Parathyroid adenoma (tissue), 2 donors: ENCODE data around the gene TMEM108.

Source experiments
- H2AFZ ChIP-seq: fragments of 300-600 bp; sonication (generic); one replicate; pipeline ENCODE4 v1.7.0; 2017; ENCODE audit warnings: antibody characterized with exemption, mild to moderate bottlenecking
- H3K27ac ChIP-seq: fragments of 300-600 bp; sonication (generic); one replicate; pipeline ENCODE4 v1.7.0; 2017
- H3K27me3 ChIP-seq: fragments of 300-600 bp; sonication (generic); one replicate; pipeline ENCODE4 v1.7.0; 2017; ENCODE audit warnings: low read length; ENCODE audit not compliant: control insufficient read depth, insufficient read depth
- H3K36me3 ChIP-seq: fragments of 300-600 bp; sonication (generic); one replicate; pipeline ENCODE4 v1.7.0; 2017; ENCODE audit warnings: low read length; ENCODE audit not compliant: control insufficient read depth, insufficient read depth
- H3K4me1 ChIP-seq: fragments of 300-600 bp; sonication (generic); one replicate; pipeline ENCODE4 v1.7.0; 2017; ENCODE audit warnings: control low read depth
- H3K4me2 ChIP-seq: fragments of 300-600 bp; sonication (generic); one replicate; pipeline ENCODE4 v1.7.0; 2017; ENCODE audit warnings: low read length
- H3K4me3 ChIP-seq: fragments of 300-600 bp; sonication (generic); one replicate; pipeline ENCODE4 v1.7.0; 2017; ENCODE audit warnings: low read depth, low read length
- H3K79me2 ChIP-seq: fragments of 300-600 bp; sonication (generic); one replicate; pipeline ENCODE4 v1.7.0; 2017; ENCODE audit warnings: control low read depth
- H3K9ac ChIP-seq: fragments of 300-600 bp; sonication (generic); one replicate; pipeline ENCODE4 v1.7.0; 2017; ENCODE audit warnings: mild to moderate bottlenecking
- H3K9me3 ChIP-seq: fragments of 300-600 bp; sonication (generic); one replicate; pipeline ENCODE4 v1.7.0; 2017; ENCODE audit warnings: low read length; ENCODE audit not compliant: control insufficient read depth
- CTCF ChIP-seq: fragments of 300-600 bp; sonication (generic); IDR thresholded peaks from one replicate; pipeline ENCODE4 v1.7.0; 2017; ENCODE audit warnings: antibody characterized with exemption, mild to moderate bottlenecking
- donor health status: primary hyperparathyroidism.

TMEM108 gene

DNA sequence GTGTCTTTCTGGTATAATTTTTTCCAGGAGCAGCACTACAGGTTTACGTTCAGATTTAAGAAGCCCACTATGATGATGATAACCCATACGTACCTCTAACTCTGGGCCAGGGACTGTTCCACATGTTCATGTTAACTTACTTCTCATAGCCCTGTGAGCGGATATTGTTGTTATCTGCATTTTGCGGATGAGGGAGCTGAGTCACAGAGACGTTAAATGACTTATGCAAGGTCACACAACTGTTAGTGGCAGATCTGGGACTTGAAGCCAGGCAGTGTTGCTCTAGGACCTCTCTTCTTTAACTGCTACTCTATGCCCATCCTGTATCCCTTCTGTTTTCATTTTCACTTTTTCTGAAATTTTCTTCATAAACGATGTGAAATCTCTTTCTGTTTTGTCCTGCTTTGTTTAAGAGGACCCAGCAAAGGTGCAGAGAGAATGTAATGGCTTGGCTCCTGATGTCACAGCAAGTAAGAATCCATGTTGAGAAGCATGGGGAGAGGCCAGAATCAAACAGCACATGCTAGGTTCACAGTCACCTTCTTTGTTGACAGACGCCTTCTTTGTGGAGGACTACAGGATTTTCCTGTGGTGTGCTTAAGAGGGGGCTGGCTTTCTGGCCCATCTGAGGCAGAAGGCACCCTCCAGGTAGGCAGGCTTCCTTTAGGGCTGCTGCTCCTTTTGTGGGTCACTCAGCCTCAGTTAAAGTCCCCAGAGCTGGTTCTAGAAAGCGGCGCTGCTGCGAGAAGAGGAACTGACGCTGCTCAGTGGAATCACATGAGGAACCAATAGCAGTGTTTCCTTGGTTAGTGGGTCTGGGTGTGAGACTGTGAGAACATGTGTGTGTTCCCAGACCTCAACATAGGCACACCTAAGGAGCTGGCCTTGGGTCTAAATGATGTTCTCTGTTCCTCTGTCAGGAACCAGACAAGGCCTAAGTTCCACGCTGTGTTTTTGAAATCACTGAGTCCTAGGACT, 121.6 kb downstream of the TMEM108 start:
- no peaks in the 10 kb centered on the region for H3K9me3 ChIP-seq
- H3K4me1 ChIP-seq, result no peaks in the 10 kb centered on the region
- H3K9ac ChIP-seq, result no peak overlapping the region
- no peak overlapping the region for H3K4me2 ChIP-seq
- H2AFZ ChIP-seq, result no peak overlapping the region
- TF ChIP-seq CTCF, result no peak
- no peak overlapping the region for H3K4me3 ChIP-seq
- H3K27me3 ChIP-seq, result no peaks in the 10 kb centered on the region
- no peaks in the 10 kb centered on the region for H3K79me2 ChIP-seq
- no peaks in the 10 kb centered on the region for H3K36me3 ChIP-seq
- H3K27ac ChIP-seq, result no peak overlapping the region

DNA sequence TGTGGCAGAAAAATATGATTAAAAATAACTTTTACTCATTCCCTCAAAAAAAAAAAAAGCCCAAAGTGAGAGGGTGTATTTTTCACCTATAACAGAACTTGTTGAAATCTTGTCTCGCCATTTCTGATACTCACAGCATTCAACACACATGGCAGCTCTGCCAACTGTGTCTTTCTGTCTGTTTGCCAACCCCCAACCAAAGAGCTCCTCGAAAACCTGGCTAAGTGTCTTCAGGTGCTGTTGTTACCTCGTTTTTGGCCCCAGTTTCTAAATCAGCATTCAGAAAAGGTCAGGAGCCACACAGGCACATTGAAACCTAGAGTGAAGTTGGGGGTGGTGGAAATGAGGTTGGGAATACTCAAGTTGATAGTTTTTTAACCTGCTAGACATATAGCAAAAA, 123.5 kb downstream of the TMEM108 start:
- Histone ChIP-seq H3K9ac (no peak overlapping the region), H3K4me3 (no peak overlapping the region), H3K27me3 (no peaks in the 10 kb centered on the region), H3K4me1 (no peaks in the 10 kb centered on the region), H3K36me3 (no peaks in the 10 kb centered on the region), H3K27ac (no peak overlapping the region), H2AFZ (no peak overlapping the region), H3K4me2 (no peak overlapping the region), H3K79me2 (no peaks in the 10 kb centered on the region), H3K9me3 (no peaks in the 10 kb centered on the region)
- TF ChIP-seq CTCF, result no peak

DNA sequence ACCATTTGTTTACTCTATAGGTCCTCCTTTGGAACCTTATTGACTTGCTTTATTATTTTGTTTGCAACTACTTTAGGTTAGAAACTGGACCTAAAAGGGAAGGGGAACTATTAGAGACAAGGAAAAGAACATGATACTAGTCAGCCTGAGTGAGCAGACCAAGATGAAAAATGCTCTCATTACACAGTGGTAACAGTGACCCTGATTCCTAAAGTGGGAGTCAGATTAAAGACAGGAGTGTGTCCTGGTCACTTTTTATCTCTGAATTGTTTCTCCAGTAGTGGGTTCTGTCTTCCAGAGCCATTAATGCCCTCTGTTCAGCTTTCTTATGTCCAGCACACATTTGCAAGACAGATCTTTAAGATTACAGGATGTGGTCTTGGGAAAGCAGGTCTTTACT, 124.1 kb downstream of the TMEM108 start:
- Histone ChIP-seq H3K9ac (no peak overlapping the region), H3K4me1 (no peaks in the 10 kb centered on the region), H3K27me3 (no peaks in the 10 kb centered on the region), H2AFZ (no peak overlapping the region), H3K79me2 (no peaks in the 10 kb centered on the region), H3K36me3 (no peaks in the 10 kb centered on the region), H3K4me2 (no peak overlapping the region), H3K4me3 (no peak overlapping the region), H3K9me3 (no peaks in the 10 kb centered on the region), H3K27ac (no peak overlapping the region)
- no peak for TF ChIP-seq CTCF

- Histone ChIP-seq H3K36me3 (no peaks in the 10 kb centered on the region), H3K79me2 (no peaks in the 10 kb centered on the region), H3K4me2 (no peak overlapping the region), H3K4me3 (no peak overlapping the region), H3K9me3 (no peaks in the 10 kb centered on the region), H3K9ac (no peak overlapping the region), H3K27me3 (no peaks in the 10 kb centered on the region), H3K4me1 (no peaks in the 10 kb centered on the region), H2AFZ (no peak overlapping the region), H3K27ac (no peak overlapping the region)
- no peak for TF ChIP-seq CTCF
Measured at GRCh38 chr3:133162670-133163305, 124.6 kb downstream of the TMEM108 start.
